BE2C (cell line): ENCODE measurements around the gene BRAT1.

Source experiments
- DNase-seq: peaks from one replicate; pipeline ENCODE4 v3.0.0-alpha.2; 2020
- H3K27me3 ChIP-seq: fragments of 250-450 bp; sonication (Bioruptor Pico); 2 replicates; pipeline ENCODE4 v1.5.1; 2020; ENCODE audit warnings: mild to moderate bottlenecking
- H3K36me3 ChIP-seq: fragments of 250-450 bp; sonication (Bioruptor Pico); 2 replicates; pipeline ENCODE4 v1.5.1; 2020; ENCODE audit warnings: mild to moderate bottlenecking
- H3K4me1 ChIP-seq: fragments of 250-450 bp; sonication (Bioruptor Pico); 2 replicates; pipeline ENCODE4 v1.5.1; 2020
- H3K4me3 ChIP-seq: 2 replicates; pipeline ENCODE4 v1.5.1; 2011; ENCODE audit warnings: low read depth, low read length
- H3K9me3 ChIP-seq: fragments of 250-450 bp; sonication (Bioruptor Pico); 2 replicates; pipeline ENCODE4 v1.5.1; 2020
- TF ChIP-seq, protein P1 (sequence below): IDR thresholded peaks from 2 replicates; pipeline ENCODE4 v1.5.1; 2012; ENCODE audit warnings: mild to moderate bottlenecking, low read depth, low read length

BRAT1 gene

DNA sequence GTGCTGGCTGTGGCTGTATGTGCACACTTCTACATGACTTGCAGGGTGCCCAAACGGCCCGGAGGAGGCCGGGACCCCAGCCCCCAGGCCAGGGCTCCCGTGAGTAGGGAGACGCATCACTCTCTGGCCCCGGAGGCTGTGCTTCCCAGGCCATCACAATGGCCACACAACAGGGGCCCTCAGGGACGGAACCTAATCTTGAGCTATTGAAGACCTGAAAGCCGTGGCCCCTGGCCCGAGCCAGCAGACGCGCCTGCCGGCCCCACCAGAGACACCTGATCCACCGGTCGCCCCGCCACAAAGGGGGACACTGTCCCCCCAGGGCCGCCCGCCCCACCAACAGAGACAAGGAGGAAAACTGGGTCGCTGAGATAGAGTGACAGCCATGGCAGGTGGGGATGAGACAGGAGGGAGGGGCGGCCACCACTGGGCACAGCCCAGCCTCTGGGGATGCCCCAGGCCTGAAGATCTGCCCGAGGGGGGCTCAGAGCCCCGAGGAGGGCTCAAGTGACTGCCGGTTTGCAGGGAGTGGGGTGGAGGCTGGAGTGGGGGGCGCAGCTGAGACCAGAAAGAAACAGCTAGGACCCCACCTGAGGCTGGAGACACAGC lies 45.9 kb downstream of the BRAT1 start:
- Histone ChIP-seq H3K4me1 (peaks cover 46% of the 10 kb centered on the region), H3K9me3 (no peaks in the 10 kb centered on the region), H3K27me3 (no peaks in the 10 kb centered on the region), H3K4me3 (no peak overlapping the region), H3K36me3 (no peaks in the 10 kb centered on the region)
- TF ChIP-seq, protein P1, sequence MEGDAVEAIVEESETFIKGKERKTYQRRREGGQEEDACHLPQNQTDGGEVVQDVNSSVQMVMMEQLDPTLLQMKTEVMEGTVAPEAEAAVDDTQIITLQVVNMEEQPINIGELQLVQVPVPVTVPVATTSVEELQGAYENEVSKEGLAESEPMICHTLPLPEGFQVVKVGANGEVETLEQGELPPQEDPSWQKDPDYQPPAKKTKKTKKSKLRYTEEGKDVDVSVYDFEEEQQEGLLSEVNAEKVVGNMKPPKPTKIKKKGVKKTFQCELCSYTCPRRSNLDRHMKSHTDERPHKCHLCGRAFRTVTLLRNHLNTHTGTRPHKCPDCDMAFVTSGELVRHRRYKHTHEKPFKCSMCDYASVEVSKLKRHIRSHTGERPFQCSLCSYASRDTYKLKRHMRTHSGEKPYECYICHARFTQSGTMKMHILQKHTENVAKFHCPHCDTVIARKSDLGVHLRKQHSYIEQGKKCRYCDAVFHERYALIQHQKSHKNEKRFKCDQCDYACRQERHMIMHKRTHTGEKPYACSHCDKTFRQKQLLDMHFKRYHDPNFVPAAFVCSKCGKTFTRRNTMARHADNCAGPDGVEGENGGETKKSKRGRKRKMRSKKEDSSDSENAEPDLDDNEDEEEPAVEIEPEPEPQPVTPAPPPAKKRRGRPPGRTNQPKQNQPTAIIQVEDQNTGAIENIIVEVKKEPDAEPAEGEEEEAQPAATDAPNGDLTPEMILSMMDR: no peak
- DNase-seq: no peak

DNA sequence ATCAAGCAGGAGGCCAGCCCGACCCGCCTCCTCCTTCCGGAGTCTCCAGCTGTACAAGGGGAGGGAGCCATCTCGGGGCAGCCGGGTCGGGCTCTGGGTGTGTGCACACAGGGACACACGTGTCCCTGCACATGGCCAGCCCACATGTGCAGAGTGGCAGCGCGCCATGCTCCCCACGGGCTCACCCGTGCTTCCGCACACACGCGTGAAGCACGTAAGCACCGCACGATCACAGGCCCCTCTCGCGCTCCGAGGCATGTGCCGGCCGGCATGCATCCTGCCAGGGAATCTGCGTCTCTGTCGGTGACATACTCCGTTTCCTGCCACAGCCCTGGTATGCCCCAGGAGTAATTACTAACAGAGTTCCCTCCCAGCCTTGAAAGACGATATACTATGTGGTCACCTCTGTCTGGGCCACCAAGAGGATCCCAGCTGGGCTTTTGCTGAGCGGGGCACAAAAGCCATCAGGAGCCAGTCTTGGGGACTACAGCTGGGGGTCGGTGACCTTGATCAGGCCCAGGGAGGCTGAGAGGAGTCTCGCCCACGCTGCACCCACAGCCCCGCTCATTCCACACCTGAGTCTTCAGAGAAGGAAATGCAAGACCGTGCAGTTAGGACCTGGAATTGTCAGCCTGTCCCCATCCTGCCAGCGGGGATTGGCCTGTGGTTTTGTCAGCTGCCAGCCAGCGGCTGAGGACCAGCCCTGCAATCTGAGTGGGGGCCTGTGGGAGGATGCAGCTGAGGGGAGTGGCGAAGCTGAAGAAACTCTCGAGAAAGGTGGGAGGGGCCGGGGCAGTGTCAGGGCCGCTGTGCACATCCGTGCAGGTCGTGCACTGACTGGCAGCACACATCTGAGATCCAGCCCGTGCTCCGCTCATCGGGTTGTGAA lies 46.8 kb downstream of the BRAT1 start:
- TF ChIP-seq, protein P1: no peak
- peaks cover 40% of the 10 kb centered on the region for H3K4me1 ChIP-seq

DNA sequence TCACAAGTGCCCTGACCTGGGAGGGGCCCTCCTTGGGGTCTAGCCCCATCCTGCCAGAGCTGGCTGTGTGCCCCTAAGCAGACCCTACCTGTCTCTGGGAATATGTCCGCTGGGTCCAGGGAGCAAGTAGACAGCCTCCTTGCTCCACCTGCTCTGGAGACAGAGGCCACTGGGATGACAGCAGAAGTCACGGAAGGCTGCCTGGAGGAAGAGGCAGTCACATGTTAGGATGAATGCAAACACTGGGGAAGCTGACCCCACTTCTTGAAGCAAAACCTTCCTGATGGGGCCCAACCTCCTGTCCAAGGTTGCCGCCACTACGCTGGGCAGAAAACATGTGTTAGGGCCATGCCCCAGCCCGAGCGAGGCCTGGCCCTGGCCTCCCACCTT lies 47.4 kb downstream of the BRAT1 start:
- Histone ChIP-seq H3K36me3 (no peaks in the 10 kb centered on the region), H3K9me3 (no peaks in the 10 kb centered on the region), H3K4me3 (no peak overlapping the region), H3K27me3 (no peaks in the 10 kb centered on the region), H3K4me1 (peaks cover 34% of the 10 kb centered on the region)
- TF ChIP-seq, protein P1: no peak
- no peak for DNase-seq

More for the DNA sequence above, 46.8 kb downstream of the BRAT1 start:
- no peak overlapping the region for H3K4me3 ChIP-seq
- peak; percentile 65 for DNase-seq
- no peaks in the 10 kb centered on the region for H3K36me3 ChIP-seq
- H3K9me3 ChIP-seq: no peaks in the 10 kb centered on the region
- H3K27me3 ChIP-seq: no peaks in the 10 kb centered on the region

DNA sequence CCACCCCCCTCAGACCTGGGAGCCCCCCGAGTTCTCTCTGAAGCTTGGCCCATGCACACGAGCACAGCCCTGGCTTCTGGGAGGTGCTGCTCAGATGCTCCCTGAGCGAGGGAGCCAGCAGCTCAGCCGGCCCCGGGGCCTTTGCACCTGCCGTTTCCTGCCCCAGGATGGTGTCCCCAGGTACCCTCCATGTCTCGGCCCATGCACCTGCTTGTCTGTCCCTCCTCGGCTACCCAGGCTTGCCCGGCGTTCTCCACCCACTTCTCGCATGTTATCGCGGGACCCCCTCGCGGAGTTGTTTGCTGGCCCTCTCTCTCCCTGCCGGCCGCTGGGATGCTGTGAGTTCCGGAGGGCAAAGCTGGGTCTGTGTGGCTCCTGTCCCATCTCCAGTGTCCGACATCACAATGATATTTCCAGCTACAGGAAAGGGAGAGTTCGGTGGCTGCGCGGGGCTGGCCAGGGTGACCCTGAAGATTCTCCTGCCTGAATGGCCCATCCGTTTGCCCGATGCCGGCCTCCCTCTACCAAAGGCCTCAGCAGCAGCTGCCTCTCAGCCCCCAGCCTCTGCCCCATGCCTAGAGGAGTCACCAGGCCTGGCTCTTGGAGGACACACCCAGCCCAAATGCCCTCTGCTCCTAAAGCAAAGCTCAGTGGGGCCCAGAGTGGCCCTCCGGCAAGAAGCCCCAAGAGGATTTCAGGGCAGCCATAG lies 48.0 kb downstream of the BRAT1 start:
- peaks cover 29% of the 10 kb centered on the region for H3K4me1 ChIP-seq
- H3K36me3 ChIP-seq: no peaks in the 10 kb centered on the region
- H3K9me3 ChIP-seq: no peaks in the 10 kb centered on the region
- H3K27me3 ChIP-seq: no peaks in the 10 kb centered on the region
- TF ChIP-seq, protein P1: no peak
- no peak overlapping the region for H3K4me3 ChIP-seq
- DNase-seq: no peak

DNA sequence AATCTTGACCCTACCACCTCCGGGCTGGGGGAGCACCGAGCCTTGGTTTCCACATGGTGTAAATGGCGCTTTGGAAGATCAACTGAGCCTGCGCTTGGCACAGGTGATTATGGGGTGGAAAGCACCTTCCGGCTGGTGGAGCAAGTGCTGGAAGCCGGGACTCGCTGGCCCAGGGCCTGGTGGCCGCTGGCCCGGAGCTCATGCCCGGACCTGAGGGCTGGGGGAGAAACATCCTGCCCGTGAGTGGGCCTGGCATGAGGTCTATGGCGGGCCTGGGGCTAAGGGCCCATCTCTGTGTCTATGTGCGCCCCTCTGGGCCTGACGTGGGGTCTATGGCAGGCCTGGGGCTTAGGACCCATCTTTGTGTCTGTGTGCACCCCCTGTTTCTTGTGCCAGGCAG lies 49.9 kb downstream of the BRAT1 start:
- Histone ChIP-seq H3K36me3 (no peaks in the 10 kb centered on the region), H3K4me1 (peaks cover 16% of the 10 kb centered on the region), H3K4me3 (no peak overlapping the region), H3K9me3 (no peaks in the 10 kb centered on the region), H3K27me3 (no peaks in the 10 kb centered on the region)
- TF ChIP-seq, protein P1: no peak
- no peak for DNase-seq
